ENCODE results near the gene LAMA2.

Gene LAMA2

GRCh38 chr6:129416337-129416990 lies 533.5 kb downstream of the LAMA2 start:
- Histone ChIP-seq H3K27me3 (ENCODE audit: low read depth, low read length) (no peaks in the 10 kb centered on the region), H3K27ac (ENCODE audit: low read length) (no peak overlapping the region), H3K4me3 (ENCODE audit: low read length) (no peak overlapping the region), H3K4me1 (ENCODE audit: low read length) (no peaks in the 10 kb centered on the region), H3K9me3 (ENCODE audit: insufficient read depth, low read length) (no peaks in the 10 kb centered on the region), H4K20me1 (ENCODE audit: insufficient read depth, low read length) (no peaks in the 10 kb centered on the region), H3K36me3 (replicated peaks; ENCODE audit: low read depth, low read length) (no peaks in the 10 kb centered on the region), H3K9ac (ENCODE audit: low read length) (no peak overlapping the region), H2AFZ (ENCODE audit: low read depth, low read length) (no peak overlapping the region), H3K79me2 (ENCODE audit: low read length) (no peaks in the 10 kb centered on the region), H3K4me2 (ENCODE audit: low read length) (no peak overlapping the region)
- no peak for TF ChIP-seq CTCF (IDR thresholded peaks at IDR 0.05; ENCODE audit: low read depth, low read length)
- no peak for TF ChIP-seq EZH2phosphoT487 (IDR thresholded peaks at IDR 0.05; ENCODE audit: low read depth)

DNA sequence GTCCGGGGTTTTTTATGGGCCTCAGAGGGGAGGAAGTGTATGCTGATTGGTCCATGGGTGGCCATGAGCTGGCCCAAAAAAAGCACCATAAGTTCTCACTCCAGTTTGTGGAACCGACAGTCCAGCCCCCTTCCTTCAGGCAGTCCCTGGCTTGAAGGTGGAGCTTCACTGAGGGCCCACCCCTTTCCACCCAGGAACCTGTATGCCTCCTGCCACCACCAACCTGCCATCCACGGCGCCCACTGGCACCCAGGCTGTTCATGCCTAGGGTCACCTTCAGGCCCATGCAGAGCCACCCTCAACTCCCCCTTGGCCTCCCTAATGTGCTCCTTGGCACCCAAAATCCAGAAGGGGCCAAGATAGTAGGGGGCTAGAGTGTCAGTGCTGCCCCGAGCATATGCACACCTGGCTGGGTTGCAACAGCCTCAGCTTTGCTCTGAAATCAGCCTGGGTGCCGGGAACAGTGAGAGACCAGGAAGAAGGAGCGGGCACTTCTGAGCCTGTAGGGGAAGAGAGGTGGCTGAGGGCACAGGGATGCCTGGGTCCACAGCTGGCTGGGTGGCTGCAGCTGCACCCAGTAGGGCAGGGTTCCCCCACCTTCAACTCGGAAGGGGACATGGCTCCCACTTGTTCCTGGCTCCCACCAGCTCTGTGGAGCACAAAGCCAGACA lies 534.6 kb downstream of the LAMA2 start:
- Histone ChIP-seq H3K27ac (ENCODE audit: low read length) (no peak overlapping the region), H3K27me3 (ENCODE audit: low read depth, low read length) (no peaks in the 10 kb centered on the region), H3K9me3 (ENCODE audit: insufficient read depth, low read length) (no peaks in the 10 kb centered on the region), H3K9ac (ENCODE audit: low read length) (no peak overlapping the region), H3K4me3 (ENCODE audit: low read length) (no peak overlapping the region), H3K36me3 (replicated peaks; ENCODE audit: low read depth, low read length) (no peaks in the 10 kb centered on the region), H3K79me2 (ENCODE audit: low read length) (no peaks in the 10 kb centered on the region), H2AFZ (ENCODE audit: low read depth, low read length) (no peak overlapping the region), H4K20me1 (ENCODE audit: insufficient read depth, low read length) (no peaks in the 10 kb centered on the region), H3K4me1 (ENCODE audit: low read length) (no peaks in the 10 kb centered on the region), H3K4me2 (ENCODE audit: low read length) (no peak overlapping the region)
- TF ChIP-seq EZH2phosphoT487 (IDR thresholded peaks at IDR 0.05; ENCODE audit: low read depth) = no peak
- TF ChIP-seq CTCF (IDR thresholded peaks at IDR 0.05; ENCODE audit: low read depth, low read length) = no peak

GRCh38 chr6:129419324-129419723 lies 536.4 kb downstream of the LAMA2 start:
- Histone ChIP-seq H3K79me2 (ENCODE audit: low read length) (no peaks in the 10 kb centered on the region), H3K9me3 (ENCODE audit: insufficient read depth, low read length) (no peaks in the 10 kb centered on the region), H2AFZ (ENCODE audit: low read depth, low read length) (no peak overlapping the region), H3K4me1 (ENCODE audit: low read length) (no peaks in the 10 kb centered on the region), H4K20me1 (ENCODE audit: insufficient read depth, low read length) (no peaks in the 10 kb centered on the region), H3K9ac (ENCODE audit: low read length) (no peak overlapping the region), H3K27ac (ENCODE audit: low read length) (no peak overlapping the region), H3K4me3 (ENCODE audit: low read length) (no peak overlapping the region), H3K4me2 (ENCODE audit: low read length) (no peak overlapping the region), H3K36me3 (replicated peaks; ENCODE audit: low read depth, low read length) (no peaks in the 10 kb centered on the region), H3K27me3 (ENCODE audit: low read depth, low read length) (no peaks in the 10 kb centered on the region)
- TF ChIP-seq EZH2phosphoT487 (IDR thresholded peaks at IDR 0.05; ENCODE audit: low read depth) (no peak), CTCF (IDR thresholded peaks at IDR 0.05; ENCODE audit: low read depth, low read length) (no peak)

DNA sequence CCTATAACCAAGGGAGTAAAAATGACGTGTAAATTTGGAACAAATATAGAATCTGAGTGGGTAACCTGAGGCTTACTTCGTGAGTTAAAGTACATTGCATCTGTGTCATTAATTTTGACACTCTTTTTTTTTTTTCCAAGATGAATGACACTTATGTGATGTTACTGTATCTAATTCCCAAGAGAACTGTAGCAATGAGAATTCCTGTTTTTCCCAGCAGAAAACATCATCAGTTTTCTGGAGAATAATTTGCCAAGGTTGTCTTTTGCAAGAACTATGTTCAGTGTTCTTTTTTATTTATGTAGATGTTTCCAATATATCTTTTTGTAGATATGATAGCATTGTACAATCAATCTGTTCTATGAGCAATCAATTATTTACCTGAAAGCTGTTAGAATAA lies 543.4 kb downstream of the LAMA2 start:
- no peak for TF ChIP-seq CTCF (IDR thresholded peaks at IDR 0.05; ENCODE audit: low read depth, low read length)
- no peak for TF ChIP-seq EZH2phosphoT487 (IDR thresholded peaks at IDR 0.05; ENCODE audit: low read depth)
- no peaks in the 10 kb centered on the region for H3K9me3 ChIP-seq (ENCODE audit: insufficient read depth, low read length)
- no peaks in the 10 kb centered on the region for H3K4me1 ChIP-seq (ENCODE audit: low read length)
- H3K4me2 ChIP-seq (ENCODE audit: low read length) = no peak overlapping the region
- H3K27me3 ChIP-seq (ENCODE audit: low read depth, low read length) = no peaks in the 10 kb centered on the region
- H4K20me1 ChIP-seq (ENCODE audit: insufficient read depth, low read length) = no peaks in the 10 kb centered on the region
- no peak overlapping the region for H3K4me3 ChIP-seq (ENCODE audit: low read length)
- no peak overlapping the region for H3K9ac ChIP-seq (ENCODE audit: low read length)
- no peak overlapping the region for H2AFZ ChIP-seq (ENCODE audit: low read depth, low read length)
- no peaks in the 10 kb centered on the region for H3K36me3 ChIP-seq (replicated peaks; ENCODE audit: low read depth, low read length)
- H3K79me2 ChIP-seq (ENCODE audit: low read length) = no peaks in the 10 kb centered on the region
- no peak overlapping the region for H3K27ac ChIP-seq (ENCODE audit: low read length)
